Upper lobe of left lung (tissue), 6 donors: ENCODE data around the gene CAVIN3. TPM values are rescaled to one million over a fixed set of nuclear protein-coding genes. Genes with fewer than 3 reads are reported as not detected.

Experiments used
- ATAC-seq, 2 donors: fragments of 200-7000 bp; cut with Tn5 transposase; one replicate each; pipeline ENCODE4 v1.9.1; 2022; ENCODE audit warnings: mild to moderate bottlenecking in 2 of 2, moderate library complexity in 2 of 2; ENCODE audit not compliant: low FRiP score in 2 of 2
- DNase-seq, 2 donors: peaks; one replicate each; pipeline ENCODE4 v3.0.0-alpha.2; 2019 to 2020
- H3K27ac ChIP-seq, 4 donors: fragments of 200-600 bp; sonication (generic); one replicate each; pipeline ENCODE4 v1.5.1; 2016 to 2019
- H3K27me3 ChIP-seq, 4 donors: fragments of 200-600 bp; sonication (generic); one replicate each; pipeline ENCODE4 v1.5.1; 2017 to 2019
- H3K36me3 ChIP-seq, 4 donors: fragments of 200-600 bp; sonication (generic); one replicate each; pipeline ENCODE4 v1.5.1; 2016 to 2019
- H3K4me1 ChIP-seq, 4 donors: fragments of 200-600 bp; sonication (generic); one replicate each; pipeline ENCODE4 v1.5.1; 2018 to 2019
- H3K4me3 ChIP-seq, 4 donors: fragments of 200-600 bp; sonication (generic); one replicate each; pipeline ENCODE4 v1.5.1; 2017 to 2019; ENCODE audit warnings: mild to moderate bottlenecking in 2 of 4, moderate library complexity in 1 of 4
- H3K9me3 ChIP-seq, 4 donors: fragments of 200-600 bp; sonication (generic); one replicate each; pipeline ENCODE4 v1.5.1; 2018 to 2019
- CTCF ChIP-seq, 6 experiments: fragments of 450-650 bp in 4 of 6; fragments of 200-600 bp in 2 of 6; sonication (generic) in 2 of 6; IDR thresholded peaks; one replicate each; pipeline ENCODE4 v1.5.1; 2016 to 2019; ENCODE audit warnings: antibody characterized with exemption in 6 of 6
- EP300 ChIP-seq, 4 donors: sonication (generic); formaldehyde crosslinking; IDR thresholded peaks; one replicate each; pipeline ENCODE4 v1.5.1; 2017; ENCODE audit warnings: antibody characterized with exemption in 4 of 4, control low read depth in 2 of 4
- POLR2A ChIP-seq, 4 donors: fragments of 450-650 bp; IDR thresholded peaks; one replicate each; pipeline ENCODE4 v1.5.1; 2016 to 2017; ENCODE audit warnings: antibody characterized with exemption in 4 of 4, mild to moderate bottlenecking in 2 of 4
- POLR2AphosphoS5 ChIP-seq, 2 donors: sonication (generic); formaldehyde crosslinking; IDR thresholded peaks; one replicate each; pipeline ENCODE4 v1.5.1; 2017; ENCODE audit warnings: antibody characterized with exemption in 2 of 2
- WGBS, 2 donors: methylation state at CpG; one replicate each; pipeline ENCODE4 v1.1.5; 2017 to 2018; 5-methylcytosine and 5-hydroxymethylcytosine counted together
- total RNA-seq, 6 donors: library from RNA; depleted of rRNA in 4 of 6; stranded (reverse); fragments of >200 nt in 4 of 6; gene quantifications; one replicate each; pipeline versions ENCODE4 v1.1.0 to v1.2.1, GENCODE V29; 2016 to 2021
- donor health status: DM: no; HTN: no; CAD: no; lungs with moderate emphysema.
- donor health status: DM: no; HTN: yes; CAD: no; lungs with severe emphysema.

The CAVIN3 gene
- total RNA-seq, 6 donors from 2014 or later, result 45.1 to 173 (median 65.8) TPM

GRCh38 chr11:6270584-6271246, 49.6 kb downstream of the CAVIN3 start:
- WGBS, 2 donors, result 87 to 95% methylated on average over 36 to 41 of the region's 41 CpGs

GRCh38 chr11:6269994-6270393, 50.3 kb downstream of the CAVIN3 start:
- Histone ChIP-seq H3K27ac (no peak overlapping the region), H3K27me3 (no peaks in the 10 kb centered on the region), H3K4me1 (no peaks in the 10 kb centered on the region), H3K9me3 (no peaks in the 10 kb centered on the region), H3K4me3 (no peak overlapping the region), H3K36me3 (no peaks in the 10 kb centered on the region)
- 87 to 93% methylated on average over 23 to 24 of the region's 24 CpGs for WGBS, 2 donors
- ATAC-seq (peak in 1 of 2 donors; percentile 43), DNase-seq (peak in 1 of 2 donors; percentile 72)
- TF ChIP-seq CTCF (IDR thresholded peaks at IDR 0.05) (peak in 1 of 6 experiments; percentile 30), POLR2A (IDR thresholded peaks at IDR 0.05) (no peak)

More at GRCh38 chr11:6270584-6271246, 49.6 kb downstream of the CAVIN3 start:
- no peaks in the 10 kb centered on the region for H3K36me3 ChIP-seq
- H3K9me3 ChIP-seq, result no peaks in the 10 kb centered on the region
- H3K4me1 ChIP-seq, result no peaks in the 10 kb centered on the region
- H3K27ac ChIP-seq, result no peak overlapping the region
- ATAC-seq (no peak), DNase-seq (peak in 1 of 2 donors; percentile 68)
- H3K27me3 ChIP-seq, result no peaks in the 10 kb centered on the region
- no peak overlapping the region for H3K4me3 ChIP-seq
- TF ChIP-seq EP300 (IDR thresholded peaks at IDR 0.05), result no peak
- no peak for TF ChIP-seq POLR2A (IDR thresholded peaks at IDR 0.05)
- no peak for TF ChIP-seq CTCF (IDR thresholded peaks at IDR 0.05)
- TF ChIP-seq POLR2AphosphoS5 (IDR thresholded peaks at IDR 0.05), result no peak

Other genes starting within 250 kb of the CAVIN3 start
- not detected for gene OR56B4, start 212.8 kb downstream of the CAVIN3 start, total RNA-seq
- under 1 TPM in 1 of 6 donors, not detected in 5; 0.40 TPM for gene OR52B2, start 150.2 kb downstream of the CAVIN3 start, total RNA-seq
- not detected for gene OR52W1, start 121.3 kb downstream of the CAVIN3 start, total RNA-seq
- gene C11orf42, start 114.9 kb downstream of the CAVIN3 start, total RNA-seq, result not detected
- gene FHIP1B, start 85.9 kb downstream of the CAVIN3 start, total RNA-seq, result 100 to 1,000 TPM in 1 of 6 donors, 10 to 100 TPM in 5; 37.4 to 163 (median 39.6) TPM
- 1 to 10 TPM in 4 of 6 donors, under 1 TPM in 2; 0.23 to 9.3 (median 1.8) TPM for gene CNGA4, start 81.4 kb downstream of the CAVIN3 start, total RNA-seq
- not detected for gene CCKBR, start 60.7 kb downstream of the CAVIN3 start, total RNA-seq
- gene SMPD1, start 70.0 kb upstream of the CAVIN3 start, total RNA-seq, result 10 to 100 TPM; 25.3 to 62.9 (median 53.9) TPM
- 10 to 100 TPM; 30.4 to 66.8 (median 40.0) TPM for gene APBB1, start 98.6 kb upstream of the CAVIN3 start, total RNA-seq
- 1 to 10 TPM in 5 of 6 donors, under 1 TPM in 1; 0.67 to 3.6 (median 2.6) TPM for gene HPX, start 120.5 kb upstream of the CAVIN3 start, total RNA-seq
- 10 to 100 TPM; 21.4 to 63.9 (median 28.7) TPM for gene TRIM3, start 153.4 kb upstream of the CAVIN3 start, total RNA-seq
- 10 to 100 TPM; 41.7 to 80.7 (median 54.6) TPM for gene ARFIP2, start 160.8 kb upstream of the CAVIN3 start, total RNA-seq
- 10 to 100 TPM; 21.0 to 53.0 (median 42.6) TPM for gene TIMM10B, start 161.0 kb upstream of the CAVIN3 start, total RNA-seq
- 10 to 100 TPM; 10.5 to 79.6 (median 21.6) TPM for gene DNHD1, start 176.8 kb upstream of the CAVIN3 start, total RNA-seq